Muscle of leg (tissue), 16 donors: Measurements from ENCODE around the gene IMP4. TPM values are rescaled to one million over a fixed set of nuclear protein-coding genes. Genes with fewer than 3 reads are reported as not detected.

Experiments used
- DNase-seq: peaks from one replicate; pipeline ENCODE4 v3.0.0; 2013
- H3K27ac ChIP-seq: one replicate; pipeline ENCODE4 v1.5.1; 2013; ENCODE audit warnings: mild to moderate bottlenecking, low read length, control low read depth
- H3K27me3 ChIP-seq: one replicate; pipeline ENCODE4 v1.6.1; 2013; ENCODE audit warnings: low read length; ENCODE audit not compliant: control insufficient read depth, insufficient read depth
- H3K36me3 ChIP-seq: one replicate; pipeline ENCODE4 v1.6.1; 2013; ENCODE audit warnings: low read length; ENCODE audit not compliant: control insufficient read depth, insufficient read depth
- H3K4me1 ChIP-seq: one replicate; pipeline ENCODE4 v1.6.1; 2013; ENCODE audit warnings: low read length; ENCODE audit not compliant: control insufficient read depth, insufficient read depth
- H3K4me3 ChIP-seq: one replicate; pipeline ENCODE4 v1.5.1; 2013; ENCODE audit warnings: low read length, control low read depth
- H3K9me3 ChIP-seq: replicated peaks from 2 replicates; pipeline ENCODE4 v1.6.1; 2013; ENCODE audit warnings: low read depth, low read length; ENCODE audit not compliant: control insufficient read depth
- WGBS: methylation state at CpG from one replicate; pipeline ENCODE4 v1.1.5; 2013; ENCODE audit warnings: missing lambda C conversion rate; ENCODE audit not compliant: insufficient coverage; 5-methylcytosine and 5-hydroxymethylcytosine counted together
- long read RNA-seq, 11 donors: transcript quantifications; one replicate each; lab custom pipeline, GENCODE V29; 2026
- polyA plus RNA-seq, 8 donors: library from polyadenylated mRNA; unstranded; fragments of 120-200 nt; gene quantifications; one replicate each; pipeline versions ENCODE4 v1.2.1 to v1.2.3, GENCODE V29; 2013; ENCODE audit warnings: inconsistent platforms in 1 of 8, low replicate concordance in 1 of 8; ENCODE audit not compliant: insufficient read length in 8 of 8, insufficient read depth in 1 of 8
- total RNA-seq: library from RNA; stranded (reverse); fragments of 120-200 nt; gene quantifications from one replicate; pipeline ENCODE4 v1.2.4, GENCODE V29; 2013

Gene IMP4
- total RNA-seq: 45.8 TPM
- polyA plus RNA-seq: 10 to 100 TPM; 38.0 to 45.6 (median 43.8) TPM
- long read RNA-seq, donor 1, transcript IMP4-201 (9 exons, 1,740 nt): major isoform, 5 of 6 reads
- long read RNA-seq, donor 1, partial matches to known transcripts: 0 of 6 reads
- long read RNA-seq, donor 1, other reads (novel, unspliced or antisense): 0 of 6 reads
- long read RNA-seq, donor 2, partial matches to known transcripts: 0 of 1 reads
- long read RNA-seq, donor 2, other reads (novel, unspliced or antisense): 0 of 1 reads
- long read RNA-seq, donor 3, transcript IMP4-201 (9 exons, 1,740 nt): major isoform, 16 of 21 reads
- long read RNA-seq, donor 3, partial matches to known transcripts: 0 of 21 reads
- long read RNA-seq, donor 3, other reads (novel, unspliced or antisense): 0 of 21 reads
- long read RNA-seq, donor 4, transcript IMP4-201 (9 exons, 1,740 nt): major isoform, 6 of 14 reads
- long read RNA-seq, donor 4, partial matches to known transcripts: 0 of 14 reads
- long read RNA-seq, donor 4, other reads (novel, unspliced or antisense): 0 of 14 reads
- long read RNA-seq, donor 5, transcript IMP4-201 (9 exons, 1,740 nt): major isoform, 13 of 31 reads
- long read RNA-seq, donor 5, transcript IMP4-202 (9 exons, 822 nt): minor isoform, 6 of 31 reads
- long read RNA-seq, donor 5, partial matches to known transcripts: 5 of 31 reads
- long read RNA-seq, donor 5, other reads (novel, unspliced or antisense): 0 of 31 reads
- long read RNA-seq, donor 6, transcript IMP4-202 (9 exons, 822 nt): minor isoform, 8 of 35 reads
- long read RNA-seq, donor 6, transcript IMP4-201 (9 exons, 1,740 nt): major isoform, 22 of 35 reads
- long read RNA-seq, donor 6, partial matches to known transcripts: 0 of 35 reads
- long read RNA-seq, donor 6, other reads (novel, unspliced or antisense): 0 of 35 reads
- long read RNA-seq, donor 7, transcript IMP4-201 (9 exons, 1,740 nt): major isoform, 10 of 26 reads
- long read RNA-seq, donor 7, transcript IMP4-208 (8 exons, 2,379 nt): minor isoform, 9 of 26 reads
- long read RNA-seq, donor 7, partial matches to known transcripts: 0 of 26 reads
- long read RNA-seq, donor 7, other reads (novel, unspliced or antisense): 0 of 26 reads
- long read RNA-seq, donor 8, transcript IMP4-201 (9 exons, 1,740 nt): major isoform, 10 of 17 reads
- long read RNA-seq, donor 8, partial matches to known transcripts: 6 of 17 reads
- long read RNA-seq, donor 8, other reads (novel, unspliced or antisense): 0 of 17 reads
- long read RNA-seq, donor 9, partial matches to known transcripts: 5 of 12 reads
- long read RNA-seq, donor 9, other reads (novel, unspliced or antisense): 0 of 12 reads
- long read RNA-seq, donor 10, transcript IMP4-201 (9 exons, 1,740 nt): major isoform, 5 of 11 reads
- long read RNA-seq, donor 10, partial matches to known transcripts: 0 of 11 reads
- long read RNA-seq, donor 10, other reads (novel, unspliced or antisense): 0 of 11 reads
- long read RNA-seq, donor 11, transcript IMP4-201 (9 exons, 1,740 nt): major isoform, 9 of 30 reads
- long read RNA-seq, donor 11, partial matches to known transcripts: 17 of 30 reads
- long read RNA-seq, donor 11, other reads (novel, unspliced or antisense): 0 of 30 reads

GRCh38 chr2:130342533-130343275 is at the start of gene IMP4:
Gene IMP4 (plus strand): TSS chr2:130342897. CDS start chr2:130342933, 36 bp downstream.
- peak within 1 kb of the TSS; percentile 97 for H3K27ac ChIP-seq
- peaks cover 51% of the 10 kb centered on the region for H3K36me3 ChIP-seq
- WGBS: under 1% methylated on average over 47 of the region's 60 CpGs
- peaks cover 40% of the 10 kb centered on the region for H3K4me1 ChIP-seq
- no peaks in the 10 kb centered on the region for H3K27me3 ChIP-seq
- DNase-seq: peak; percentile 100
- H3K9me3 ChIP-seq: no peaks in the 10 kb centered on the region
- peak within 1 kb of the TSS; percentile 77 for H3K4me3 ChIP-seq

DNA sequence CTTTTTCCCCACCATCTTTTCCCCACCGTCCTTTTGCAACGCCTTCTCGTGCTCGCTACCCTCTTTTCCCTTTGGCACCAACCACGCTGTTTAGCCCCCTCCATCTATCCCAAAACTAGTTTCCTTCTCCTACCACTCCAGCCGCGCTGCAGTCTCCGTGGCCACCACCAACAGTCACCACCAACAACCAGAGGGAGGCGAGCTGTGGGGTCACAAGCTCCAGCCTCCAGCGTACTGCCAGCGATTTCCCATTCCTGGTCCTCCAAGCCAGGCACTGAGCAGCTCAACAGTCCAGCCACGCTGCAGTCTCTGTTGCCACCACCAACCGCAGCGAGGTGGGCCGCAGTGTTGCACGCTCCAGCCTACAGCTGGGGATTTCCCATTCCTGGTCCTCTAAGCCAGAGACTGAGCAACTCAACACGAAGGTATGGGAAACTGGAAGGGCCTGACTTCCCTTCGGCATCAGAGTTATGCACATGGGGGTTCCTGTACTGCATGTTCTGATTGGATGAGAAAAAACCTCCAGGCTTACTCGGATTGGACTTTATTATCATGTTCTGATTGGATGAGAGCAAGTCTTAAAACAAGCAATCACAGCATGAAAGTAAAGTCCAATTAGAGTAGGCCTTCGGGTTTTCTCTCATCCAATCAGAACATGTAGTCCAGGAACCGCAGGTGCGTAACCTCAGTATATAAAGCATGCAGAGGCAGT is 42.3 kb upstream of the IMP4 start:
- no peak overlapping the region for H3K27ac ChIP-seq
- peaks cover 3% of the 10 kb centered on the region for H3K27me3 ChIP-seq
- 76% methylated on average over 21 of the region's 22 CpGs for WGBS
- H3K9me3 ChIP-seq: no peaks in the 10 kb centered on the region
- no peaks in the 10 kb centered on the region for H3K36me3 ChIP-seq
- H3K4me1 ChIP-seq: no peaks in the 10 kb centered on the region
- H3K4me3 ChIP-seq: no peak overlapping the region
- no peak for DNase-seq

DNA sequence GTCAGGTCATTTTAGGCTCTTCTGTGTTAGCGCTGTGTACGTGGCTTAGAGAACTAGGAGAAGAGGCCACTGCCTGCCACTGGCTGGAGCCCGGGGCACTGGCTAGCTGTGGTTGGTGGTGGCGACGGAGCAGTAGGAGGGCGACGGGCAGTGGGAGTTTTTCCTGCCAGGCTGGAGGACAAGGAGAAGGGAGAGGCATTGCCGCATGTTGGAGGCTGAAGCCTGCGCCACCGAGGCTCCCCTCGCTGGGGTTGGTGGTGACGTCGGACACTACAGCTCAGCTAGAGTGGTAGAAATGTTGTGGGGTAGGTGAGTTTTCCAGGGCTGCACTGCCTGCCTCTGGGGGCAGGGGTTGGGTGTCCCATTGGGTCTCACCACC is 41.7 kb upstream of the IMP4 start:
- no peaks in the 10 kb centered on the region for H3K4me1 ChIP-seq
- no peak for DNase-seq
- 94% methylated on average over 13 of the region's 13 CpGs for whole genome bisulfite sequencing
- no peak overlapping the region for H3K4me3 ChIP-seq
- H3K9me3 ChIP-seq: no peaks in the 10 kb centered on the region
- peaks cover 3% of the 10 kb centered on the region for H3K27me3 ChIP-seq
- H3K27ac ChIP-seq: no peak overlapping the region
- H3K36me3 ChIP-seq: no peaks in the 10 kb centered on the region

- Histone ChIP-seq H3K27ac (no peak overlapping the region), H3K4me1 (no peaks in the 10 kb centered on the region), H3K36me3 (no peaks in the 10 kb centered on the region), H3K4me3 (no peak overlapping the region), H3K27me3 (peaks cover 3% of the 10 kb centered on the region), H3K9me3 (no peaks in the 10 kb centered on the region)
- 89% methylated on average over 7 of the region's 12 CpGs for WGBS
- no peak for DNase-seq
These were observed 40.4 kb upstream of the IMP4 start for GRCh38 chr2:130302164-130302886.

DNA sequence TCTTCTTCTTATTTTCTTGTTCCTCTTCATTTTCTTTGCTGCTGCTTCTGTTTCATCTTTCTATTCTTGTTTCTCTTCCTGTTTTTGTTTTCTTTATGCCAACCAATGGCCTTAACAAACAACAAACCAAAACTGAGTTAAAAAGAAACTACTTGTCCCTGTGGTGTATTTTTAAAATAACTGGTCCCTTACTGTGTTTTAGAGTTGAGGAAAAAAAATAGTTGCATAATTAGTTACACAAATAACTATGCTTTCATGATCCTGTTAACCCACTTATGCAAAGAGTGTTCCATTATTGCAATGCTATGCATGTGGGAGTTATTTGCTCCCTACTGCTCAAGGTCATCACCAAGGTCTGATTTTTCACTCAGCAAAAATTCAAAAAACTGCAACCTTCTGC is 39.5 kb upstream of the IMP4 start:
- no peaks in the 10 kb centered on the region for H3K9me3 ChIP-seq
- no peaks in the 10 kb centered on the region for H3K4me1 ChIP-seq
- no peak overlapping the region for H3K27ac ChIP-seq
- DNase-seq: no peak
- peaks cover 3% of the 10 kb centered on the region for H3K27me3 ChIP-seq
- H3K36me3 ChIP-seq: no peaks in the 10 kb centered on the region
- H3K4me3 ChIP-seq: no peak overlapping the region

GRCh38 chr2:130304726-130305125 is 38.0 kb upstream of the IMP4 start:
- H3K9me3 ChIP-seq: no peaks in the 10 kb centered on the region
- H3K27ac ChIP-seq: no peak overlapping the region
- no peaks in the 10 kb centered on the region for H3K36me3 ChIP-seq
- 100% methylated on average over 1 of the region's 3 CpGs for WGBS
- peaks cover 3% of the 10 kb centered on the region for H3K27me3 ChIP-seq
- DNase-seq: no peak
- H3K4me3 ChIP-seq: no peak overlapping the region
- H3K4me1 ChIP-seq: no peaks in the 10 kb centered on the region

GRCh38 chr2:130307850-130308249 is 34.8 kb upstream of the IMP4 start:
- Histone ChIP-seq H3K27ac (no peak overlapping the region), H3K4me3 (no peak overlapping the region), H3K27me3 (peaks cover 3% of the 10 kb centered on the region), H3K9me3 (no peaks in the 10 kb centered on the region), H3K36me3 (no peaks in the 10 kb centered on the region), H3K4me1 (no peaks in the 10 kb centered on the region)
- no peak for DNase-seq
- 72% methylated on average over 3 of the region's 4 CpGs for WGBS

GRCh38 chr2:130310881-130311280 is 31.8 kb upstream of the IMP4 start:
- DNase-seq: no peak
- H3K9me3 ChIP-seq: no peaks in the 10 kb centered on the region
- H3K27me3 ChIP-seq: peaks cover 3% of the 10 kb centered on the region
- no peak overlapping the region for H3K4me3 ChIP-seq
- peaks cover 4% of the 10 kb centered on the region for H3K4me1 ChIP-seq
- no peaks in the 10 kb centered on the region for H3K36me3 ChIP-seq
- no peak overlapping the region for H3K27ac ChIP-seq
